Choroid plexus epithelial cell (primary cell): ENCODE results near the gene LHFPL2.

Experiments
- DNase-seq: peaks from one replicate; pipeline ENCODE4 v3.0.0-alpha.2; 2010; ENCODE audit warnings: low read depth
- H3K4me3 ChIP-seq: 2 replicates; pipeline ENCODE4 v1.5.1; 2011; ENCODE audit warnings: low read depth, mild to moderate bottlenecking, control low read depth, low read length, moderate library complexity
- CTCF ChIP-seq: conservative IDR thresholded peaks from 2 replicates; pipeline ENCODE4 v1.5.1; 2011; ENCODE audit warnings: low read depth, mild to moderate bottlenecking, control low read depth, inconsistent platforms, low read length, moderate library complexity

The LHFPL2 gene

GRCh38 chr5:78540335-78541085 lies 108.1 kb downstream of the LHFPL2 start:
- no peak for DNase-seq
- no peak overlapping the region for H3K4me3 ChIP-seq
- no peak for TF ChIP-seq CTCF

- no peak for DNase-seq
- TF ChIP-seq CTCF, result no peak
These were observed 110.2 kb downstream of the LHFPL2 start for GRCh38 chr5:78538240-78538850.

GRCh38 chr5:78537821-78538220 lies 110.8 kb downstream of the LHFPL2 start:
- peak; percentile 77 for TF ChIP-seq CTCF
- peak; percentile 78 for DNase-seq

More at GRCh38 chr5:78538240-78538850, 110.2 kb downstream of the LHFPL2 start:
- H3K4me3 ChIP-seq, result no peak overlapping the region

GRCh38 chr5:78537411-78537810 lies 111.2 kb downstream of the LHFPL2 start:
- no peak for TF ChIP-seq CTCF
- no peak for DNase-seq
- H3K4me3 ChIP-seq, result no peak overlapping the region

More at GRCh38 chr5:78537821-78538220, 110.8 kb downstream of the LHFPL2 start:
- H3K4me3 ChIP-seq, result no peak overlapping the region

- no peak for TF ChIP-seq CTCF
- no peak for DNase-seq
- no peak overlapping the region for H3K4me3 ChIP-seq
These were observed 111.8 kb downstream of the LHFPL2 start for GRCh38 chr5:78536661-78537196.

- DNase-seq, result no peak
- no peak for TF ChIP-seq CTCF
- H3K4me3 ChIP-seq, result no peak overlapping the region
These were observed 113.7 kb downstream of the LHFPL2 start for GRCh38 chr5:78534905-78535200.
